MG63 (cell line): ENCODE measurements around the gene PCNX3. TPM values are rescaled to one million over a fixed set of nuclear protein-coding genes. Genes with fewer than 3 reads are reported as not detected.

Experiments
- DNase-seq: peaks from one replicate; pipeline ENCODE4 v3.0.0-alpha.2; 2020
- H3K27me3 ChIP-seq: fragments of 250-450 bp; sonication (Bioruptor Pico); 2 replicates; pipeline ENCODE4 v1.5.1; 2020; ENCODE audit warnings: mild to moderate bottlenecking, moderate library complexity
- H3K36me3 ChIP-seq: fragments of 250-450 bp; sonication (Bioruptor Pico); 2 replicates; pipeline ENCODE4 v1.5.1; 2020; ENCODE audit warnings: mild to moderate bottlenecking, moderate library complexity
- H3K4me3 ChIP-seq: fragments of 250-450 bp; sonication (Bioruptor Pico); 2 replicates; pipeline ENCODE4 v1.5.1; 2020; ENCODE audit warnings: mild to moderate bottlenecking, moderate library complexity
- H3K9me3 ChIP-seq: fragments of 250-450 bp; sonication (Bioruptor Pico); 2 replicates; pipeline ENCODE4 v1.5.1; 2020; ENCODE audit warnings: mild to moderate bottlenecking, moderate library complexity
- total RNA-seq: library from RNA; depleted of rRNA; stranded (reverse); fragments of >200 nt; shearing (Covaris generic); gene quantifications from 2 replicates; pipeline ENCODE4 v1.2.3, GENCODE V29; 2014; ENCODE audit warnings: low replicate concordance; rRNA removed

Gene PCNX3
- total RNA-seq, result 9.8 and 21.0 TPM in 2 replicates

DNA sequence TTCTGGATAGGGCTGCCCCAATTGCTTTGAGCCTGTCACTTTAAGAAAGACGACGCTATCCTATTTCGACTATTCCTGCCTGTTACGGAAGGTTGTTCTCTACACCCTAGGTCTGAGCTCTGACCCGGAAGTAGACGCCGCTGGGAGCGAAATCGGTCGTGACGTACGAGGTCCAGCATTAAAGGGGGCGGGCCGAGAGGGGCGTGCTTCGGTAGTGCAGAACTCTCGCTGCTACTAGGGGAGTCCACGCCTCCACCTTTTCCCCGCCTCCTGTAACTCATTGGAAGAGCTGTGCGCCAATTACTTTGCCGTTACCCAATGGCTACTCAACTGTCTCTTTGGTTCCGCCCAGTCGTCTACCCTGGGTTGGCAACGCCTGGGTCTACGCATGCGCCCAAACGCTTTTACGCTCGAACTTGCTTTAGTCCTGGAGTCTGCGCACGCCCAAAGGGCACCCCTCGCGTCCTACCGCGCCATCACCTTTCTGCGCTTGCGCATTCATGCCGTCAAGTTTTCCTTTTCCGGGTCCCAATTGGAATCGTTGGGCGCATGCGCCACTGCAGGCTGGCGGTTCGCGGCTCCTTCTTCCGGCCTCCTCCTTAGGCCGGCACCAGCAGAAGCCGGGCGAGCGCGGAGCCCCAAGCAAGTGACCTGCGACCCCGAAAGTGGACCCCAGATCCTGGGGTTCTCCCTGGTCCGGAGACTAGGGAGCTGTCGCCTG lies at the start of gene PCNX3:
PCNX3 (plus strand) TSS at position 548 of the 721 bp plus-strand sequence. CDS start 536 bp downstream, outside the sequence.
- no peaks in the 10 kb centered on the region for H3K27me3 ChIP-seq
- peak; percentile 99 for DNase-seq
- peak within 1 kb of the TSS; percentile 81 for H3K4me3 ChIP-seq
- no peaks in the 10 kb centered on the region for H3K9me3 ChIP-seq
- H3K36me3 ChIP-seq, result peaks cover 47% of the 10 kb centered on the region

GRCh38 chr11:65569164-65569972 lies 46.2 kb upstream of the PCNX3 start:
- H3K36me3 ChIP-seq, result peaks cover 16% of the 10 kb centered on the region
- peak overlapping the region; percentile 87 for H3K4me3 ChIP-seq
- no peaks in the 10 kb centered on the region for H3K27me3 ChIP-seq
- no peak for DNase-seq
- no peaks in the 10 kb centered on the region for H3K9me3 ChIP-seq

- no peaks in the 10 kb centered on the region for H3K9me3 ChIP-seq
- H3K4me3 ChIP-seq, result peak within 1 kb of the TSS; percentile 87
- no peaks in the 10 kb centered on the region for H3K27me3 ChIP-seq
- DNase-seq, result peak; percentile 100
- peaks cover 16% of the 10 kb centered on the region for H3K36me3 ChIP-seq
These were observed 45.3 kb upstream of the PCNX3 start, which contains the start of gene ZNRD2 for GRCh38 chr11:65569973-65570918. TSS of gene ZNRD2 (plus strand) at chr11:65570477. CDS start at chr11:65570492, 15 bp downstream.

DNA sequence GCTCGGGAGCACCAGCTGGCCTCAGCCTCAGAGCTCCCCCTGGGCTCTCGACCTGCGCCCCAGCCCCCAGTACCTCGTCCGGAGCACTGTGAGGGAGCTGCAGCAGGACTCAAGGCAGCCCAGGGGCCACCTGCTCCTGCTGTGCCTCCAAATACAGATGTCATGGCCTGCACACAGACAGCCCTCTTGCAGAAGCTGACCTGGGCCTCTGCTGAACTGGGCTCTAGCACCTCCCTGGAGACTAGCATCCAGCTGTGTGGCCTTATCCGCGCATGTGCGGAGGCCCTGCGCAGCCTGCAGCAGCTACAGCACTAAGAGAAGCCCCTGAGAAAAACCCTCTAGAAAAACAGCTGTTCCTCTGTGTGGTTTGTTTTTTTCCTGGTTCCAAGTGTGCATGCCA lies 44.2 kb upstream of the PCNX3 start:
- Histone ChIP-seq H3K36me3 (peaks cover 16% of the 10 kb centered on the region), H3K4me3 (peak overlapping the region; percentile 87), H3K9me3 (no peaks in the 10 kb centered on the region), H3K27me3 (no peaks in the 10 kb centered on the region)
- DNase-seq, result no peak

GRCh38 chr11:65571940-65572339 lies 43.6 kb upstream of the PCNX3 start:
- Histone ChIP-seq H3K9me3 (no peaks in the 10 kb centered on the region), H3K27me3 (no peaks in the 10 kb centered on the region), H3K4me3 (peak overlapping the region; percentile 55), H3K36me3 (peaks cover 16% of the 10 kb centered on the region)
- DNase-seq, result no peak

DNA sequence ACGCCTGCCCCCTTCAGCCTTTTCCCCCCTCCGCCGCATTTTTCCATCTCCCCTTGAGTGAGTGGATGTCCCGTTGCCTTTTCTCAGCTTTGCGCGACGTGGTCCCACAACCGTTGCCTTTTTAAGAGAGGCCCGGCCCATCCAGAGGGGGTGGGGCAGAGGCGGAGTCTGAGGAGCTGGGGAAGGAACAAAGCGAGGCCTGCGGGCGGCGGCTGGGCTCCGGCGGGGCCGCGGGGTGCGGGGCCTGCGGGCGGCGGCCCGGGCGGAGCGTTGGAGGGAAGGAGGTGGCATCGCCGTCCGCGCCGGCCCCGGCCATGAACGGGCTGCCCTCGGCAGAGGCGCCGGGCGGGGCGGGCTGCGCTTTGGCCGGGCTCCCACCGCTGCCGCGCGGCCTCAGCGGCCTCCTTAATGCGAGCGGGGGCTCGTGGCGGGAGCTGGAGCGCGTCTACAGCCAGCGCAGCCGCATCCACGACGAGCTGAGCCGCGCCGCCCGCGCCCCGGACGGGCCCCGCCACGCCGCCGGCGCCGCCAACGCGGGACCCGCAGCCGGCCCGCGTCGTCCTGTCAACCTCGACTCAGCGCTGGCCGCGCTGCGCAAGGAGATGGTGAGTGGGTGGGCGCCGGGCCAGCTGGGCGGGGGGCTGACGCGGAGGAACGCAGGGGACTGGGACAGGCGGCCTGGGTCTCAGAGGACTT lies 43.1 kb upstream of the PCNX3 start, which contains the start of gene FAM89B:
FAM89B (plus strand) TSS at position 183 of the 696 bp plus-strand sequence; CDS start at position 315, 132 bp downstream.
- no peaks in the 10 kb centered on the region for H3K27me3 ChIP-seq
- peaks cover 16% of the 10 kb centered on the region for H3K36me3 ChIP-seq
- peak; percentile 91 for DNase-seq
- H3K4me3 ChIP-seq, result peak within 1 kb of the TSS; percentile 87
- H3K9me3 ChIP-seq, result no peaks in the 10 kb centered on the region

GRCh38 chr11:65573391-65574079 lies 42.0 kb upstream of the PCNX3 start:
- Histone ChIP-seq H3K9me3 (no peaks in the 10 kb centered on the region), H3K36me3 (peaks cover 26% of the 10 kb centered on the region), H3K27me3 (no peaks in the 10 kb centered on the region), H3K4me3 (peak overlapping the region; percentile 55)
- DNase-seq, result no peak

GRCh38 chr11:65574109-65574810 lies 41.3 kb upstream of the PCNX3 start:
- Histone ChIP-seq H3K4me3 (peak overlapping the region; percentile 64), H3K9me3 (no peaks in the 10 kb centered on the region), H3K27me3 (no peaks in the 10 kb centered on the region), H3K36me3 (peaks cover 31% of the 10 kb centered on the region)
- DNase-seq, result peak; percentile 98

DNA sequence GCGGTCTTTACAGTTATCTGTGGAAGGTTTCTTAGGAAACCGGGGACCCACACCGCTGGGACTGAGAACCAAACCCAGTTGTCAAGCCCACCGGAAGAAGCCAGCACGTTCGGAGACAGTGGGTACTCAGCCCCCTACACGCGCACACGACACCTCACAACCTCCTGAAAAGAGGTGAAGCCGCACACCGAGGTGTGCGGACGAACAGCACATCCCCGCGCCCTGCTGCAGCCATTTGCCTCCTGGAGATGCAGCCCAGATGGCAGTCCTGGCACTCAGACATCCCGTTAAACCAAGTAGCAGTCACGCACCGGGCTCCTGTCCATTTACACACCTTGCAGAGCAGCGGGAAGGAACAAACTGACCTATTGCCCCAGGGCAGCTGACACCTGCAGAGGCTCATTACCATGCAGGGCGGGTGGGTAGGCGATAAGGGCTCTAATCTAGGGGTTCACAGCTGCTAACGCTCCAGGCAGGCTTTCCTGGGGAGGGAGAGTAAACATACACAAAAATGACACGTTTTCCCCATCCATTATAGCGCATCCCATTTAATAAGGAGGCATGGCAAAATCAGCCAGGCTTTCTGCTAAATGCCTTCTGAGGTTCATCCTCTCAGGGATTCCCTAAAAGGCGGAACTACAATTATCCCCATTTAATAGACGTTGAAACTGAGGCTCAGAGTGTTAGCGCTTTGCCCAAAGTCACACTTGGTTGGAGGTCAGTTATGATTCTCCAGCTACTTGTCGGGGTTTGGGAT lies 40.6 kb upstream of the PCNX3 start:
- Histone ChIP-seq H3K27me3 (no peaks in the 10 kb centered on the region), H3K9me3 (no peaks in the 10 kb centered on the region), H3K4me3 (peak overlapping the region; percentile 64), H3K36me3 (peaks cover 35% of the 10 kb centered on the region)
- DNase-seq, result no peak

- H3K36me3 ChIP-seq, result peaks cover 41% of the 10 kb centered on the region
- peak within 1 kb of the TSS; percentile 64 for H3K4me3 ChIP-seq
- peak; percentile 79 for DNase-seq
These were observed 39.9 kb upstream of the PCNX3 start, which contains the start of gene EHBP1L1 for GRCh38 chr11:65575568-65576231. TSS of gene EHBP1L1 (plus strand) at chr11:65576053. CDS start at chr11:65576303, 250 bp downstream.

DNA sequence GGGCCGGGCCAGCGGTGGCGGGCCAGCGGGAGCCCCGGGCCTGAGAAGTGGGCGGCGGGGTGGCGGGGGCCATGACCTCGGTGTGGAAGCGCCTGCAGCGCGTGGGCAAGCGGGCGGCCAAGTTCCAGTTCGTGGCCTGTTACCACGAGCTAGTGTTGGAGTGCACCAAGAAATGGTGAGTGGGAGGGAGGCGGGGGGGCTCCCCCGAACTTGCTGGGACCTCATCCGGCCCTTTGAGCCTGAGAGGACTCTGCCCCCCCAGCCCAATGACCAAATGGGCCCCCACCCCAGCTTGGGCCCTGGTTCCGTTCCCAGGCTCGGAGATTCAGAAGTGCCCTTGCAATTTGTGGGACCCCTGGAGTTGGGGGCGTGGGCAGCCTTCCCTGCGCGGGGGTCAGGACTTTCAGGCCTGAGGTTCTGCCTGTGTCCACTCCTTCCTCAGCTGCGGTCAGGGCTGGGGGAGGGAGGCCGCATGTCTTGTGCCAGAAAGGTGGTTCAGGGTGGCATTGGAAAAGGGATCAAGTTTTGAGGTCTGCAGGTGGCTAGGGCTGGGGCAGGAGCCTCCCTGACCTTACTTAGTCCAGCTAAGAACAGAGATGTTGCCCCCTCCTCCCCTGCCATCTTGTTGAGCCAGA lies 39.2 kb upstream of the PCNX3 start:
- DNase-seq, result no peak
- peaks cover 46% of the 10 kb centered on the region for H3K36me3 ChIP-seq
- no peaks in the 10 kb centered on the region for H3K9me3 ChIP-seq
- peak overlapping the region; percentile 64 for H3K4me3 ChIP-seq
- H3K27me3 ChIP-seq, result no peaks in the 10 kb centered on the region

More at GRCh38 chr11:65575568-65576231, 39.9 kb upstream of the PCNX3 start, which contains the start of gene EHBP1L1:
- no peaks in the 10 kb centered on the region for H3K9me3 ChIP-seq
- H3K27me3 ChIP-seq, result no peaks in the 10 kb centered on the region

DNA sequence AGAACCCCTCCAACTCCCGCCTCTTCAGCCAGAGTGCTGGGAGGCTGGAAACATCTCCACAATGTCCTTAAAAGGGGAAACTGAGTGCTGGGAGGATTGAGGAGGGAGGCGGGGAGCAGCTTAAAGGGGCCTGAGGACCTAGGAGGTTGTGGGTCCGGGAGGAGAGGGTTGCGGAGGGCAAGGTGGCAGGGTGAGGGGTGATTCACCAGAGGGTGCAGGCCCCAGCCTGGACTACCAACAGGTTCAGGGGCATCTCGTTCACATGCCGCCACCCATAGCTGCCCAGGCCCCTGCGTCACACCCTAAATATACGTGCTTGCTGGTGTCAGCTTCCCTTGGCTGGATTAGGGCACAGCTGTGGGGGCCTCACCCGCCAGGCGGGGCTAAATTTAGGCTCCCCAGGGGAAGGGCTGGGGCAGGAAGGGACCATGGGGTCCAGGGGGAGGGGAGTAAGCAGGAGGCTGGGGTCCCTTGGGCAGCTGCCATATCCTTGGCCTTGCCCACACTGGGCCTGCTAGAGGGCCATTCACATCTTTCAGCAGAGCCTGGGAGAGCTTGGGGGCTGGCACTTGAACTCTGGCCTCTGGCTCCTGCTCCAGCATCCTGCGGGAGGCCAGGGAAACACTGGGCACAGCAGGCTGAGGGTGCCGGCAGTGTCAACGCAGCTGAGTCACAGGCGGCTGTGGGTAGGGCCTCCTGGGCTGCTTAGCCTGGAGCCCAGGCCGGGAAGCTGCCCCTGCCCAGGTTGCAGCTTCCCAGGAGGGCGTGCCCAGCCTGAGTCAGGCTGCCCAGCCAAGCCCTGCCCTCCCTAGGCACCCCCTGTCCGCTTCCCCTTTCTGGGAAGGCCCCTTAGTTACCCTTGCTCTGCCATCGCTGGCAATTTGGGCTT lies 38.5 kb upstream of the PCNX3 start:
- Histone ChIP-seq H3K4me3 (peak overlapping the region; percentile 64), H3K9me3 (no peaks in the 10 kb centered on the region), H3K27me3 (no peaks in the 10 kb centered on the region), H3K36me3 (peaks cover 50% of the 10 kb centered on the region)
- peak; percentile 97 for DNase-seq
